SIG-M5 (cell line): ENCODE data around the gene SDCBP2.

Experiments
- DNase-seq: peaks from one replicate; lab custom pipeline; 2025; lab: John Stamatoyannopoulos, UW

Gene SDCBP2

DNA sequence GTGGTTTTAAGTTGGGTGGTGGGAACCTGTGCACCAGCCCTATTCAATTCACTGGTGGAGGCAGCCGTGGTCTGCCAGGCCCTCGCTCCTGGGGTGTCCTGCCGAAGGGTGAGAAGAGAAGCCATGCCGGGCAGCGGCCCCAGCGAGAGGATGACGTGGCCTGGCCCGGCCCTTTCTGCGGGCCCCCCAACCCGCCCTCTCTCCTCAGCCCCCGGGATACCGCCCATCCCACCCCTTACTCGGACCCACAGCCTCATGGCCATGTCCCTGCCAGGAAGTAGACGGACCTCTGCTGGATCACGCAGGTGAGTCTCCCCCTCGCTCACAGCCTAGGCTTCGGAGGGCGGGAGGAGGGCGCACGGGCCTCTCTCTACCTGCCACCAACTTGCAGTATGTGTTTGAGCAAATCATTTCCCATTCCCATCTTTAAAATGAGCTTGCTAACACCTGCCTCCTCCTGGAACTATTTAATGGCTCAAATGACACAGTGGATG is 32.8 kb downstream of the SDCBP2 start:
- no peak for DNase-seq

DNA sequence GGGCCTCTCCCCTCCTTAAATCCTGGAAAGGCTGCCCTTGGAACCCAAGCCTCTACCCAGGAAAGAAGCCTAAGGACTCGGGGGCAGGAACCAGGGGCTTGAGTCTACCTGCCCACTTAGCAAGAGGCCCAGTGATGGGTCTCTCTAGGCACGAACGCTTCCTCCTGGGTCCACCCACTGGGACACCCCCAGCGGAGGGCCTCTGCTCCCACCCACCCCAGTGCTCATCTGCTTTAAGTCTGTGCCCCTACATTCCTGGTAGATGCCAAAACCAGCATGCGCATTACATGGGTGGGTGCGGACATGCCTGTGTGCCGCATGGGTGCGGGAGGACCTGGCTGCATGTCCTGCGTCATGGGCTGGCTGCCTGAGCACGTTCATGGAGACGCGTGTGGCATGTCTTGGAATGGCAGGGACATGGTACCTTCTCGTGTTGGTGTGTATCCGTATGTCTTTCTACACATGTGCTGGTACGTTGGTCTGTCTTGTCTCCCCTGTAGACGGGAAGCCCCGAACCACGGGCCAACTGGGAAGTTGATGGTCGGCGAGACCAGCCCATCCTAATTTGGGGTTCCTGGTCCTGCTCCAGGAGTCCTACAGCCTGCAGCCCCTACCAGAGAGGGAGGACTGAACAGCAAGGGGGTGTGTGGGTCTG is 33.5 kb downstream of the SDCBP2 start:
- DNase-seq = no peak

- no peak for DNase-seq
These were observed 34.4 kb downstream of the SDCBP2 start for GRCh38 chr20:1294497-1294896.

DNA sequence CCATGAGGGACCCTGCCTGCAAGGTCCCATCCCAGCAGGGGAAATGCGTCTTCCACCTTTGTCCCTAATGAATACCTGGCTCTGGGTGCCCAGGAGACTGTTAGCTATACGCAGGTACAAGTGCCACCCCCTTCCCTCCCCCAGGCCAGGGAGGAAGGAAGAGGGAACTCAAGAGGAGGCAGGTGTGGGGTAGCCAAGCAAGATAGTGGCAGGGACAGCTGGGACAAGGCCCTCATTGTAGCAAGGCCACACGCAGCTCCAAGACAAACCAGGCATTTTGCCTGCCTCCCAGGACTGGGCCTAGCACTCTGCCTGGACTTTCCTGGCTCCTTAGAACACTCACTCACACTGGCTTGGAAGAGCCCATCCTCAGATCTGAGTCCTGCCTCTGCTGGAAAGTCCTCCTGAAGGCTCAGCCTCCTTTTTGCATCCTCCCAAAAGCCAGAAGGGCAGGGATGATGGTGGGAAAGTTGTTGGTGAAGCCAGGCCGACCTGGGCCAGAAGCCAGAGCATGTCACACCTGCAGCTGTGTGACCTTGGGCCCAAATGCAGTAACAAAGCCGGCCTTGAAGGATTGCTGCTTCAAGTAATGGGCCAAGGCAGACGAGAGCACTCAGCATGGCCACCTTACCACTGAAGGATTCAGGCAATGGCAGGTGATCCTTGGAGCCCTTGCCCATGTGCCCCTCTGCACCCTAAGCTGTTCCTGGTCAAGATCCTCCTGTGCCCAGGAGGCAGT is 35.1 kb downstream of the SDCBP2 start:
- DNase-seq = no peak

GRCh38 chr20:1292620-1293019 is 36.3 kb downstream of the SDCBP2 start:
- no peak for DNase-seq

GRCh38 chr20:1291191-1291741 is 37.7 kb downstream of the SDCBP2 start:
- DNase-seq = no peak

DNA sequence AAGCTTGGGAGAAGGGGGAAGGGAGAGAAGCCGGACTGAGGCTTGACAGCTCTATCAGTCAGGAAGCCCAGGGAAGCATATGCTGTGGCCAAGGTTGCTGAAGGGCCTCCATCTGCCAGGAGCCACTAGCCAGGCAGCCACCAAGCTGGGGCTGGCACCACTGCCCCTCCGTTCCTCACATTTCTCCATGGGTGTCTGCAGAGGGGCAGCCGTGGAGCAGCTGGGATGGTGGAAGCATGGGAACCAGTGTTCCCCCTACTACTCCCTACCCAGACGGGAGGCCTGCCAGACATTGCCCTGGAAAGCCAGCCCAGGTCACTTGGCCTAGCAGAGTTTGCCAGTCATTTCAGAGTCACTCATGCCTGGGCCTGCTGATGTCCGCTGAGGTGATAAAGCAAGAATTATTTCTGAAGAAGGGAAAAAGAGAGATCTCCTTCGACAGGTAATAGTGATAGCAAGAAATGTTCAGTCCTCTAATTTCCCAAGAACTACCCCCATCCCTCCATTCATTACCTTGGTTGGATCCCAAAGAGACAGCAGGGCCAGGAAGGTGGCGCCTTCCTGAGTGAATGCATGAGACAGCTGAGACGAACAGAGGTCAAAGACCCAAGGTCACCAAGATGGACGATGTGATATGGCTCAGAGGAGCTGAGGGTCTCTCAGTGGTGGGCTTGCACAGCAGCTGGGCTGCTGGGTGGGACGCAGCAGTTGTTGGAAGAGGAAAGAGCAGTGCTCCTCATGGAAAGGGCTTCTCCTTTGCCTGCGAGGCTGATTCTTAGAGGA is 41.0 kb downstream of the SDCBP2 start:
- no peak for DNase-seq

GRCh38 chr20:1287306-1287705 is 41.6 kb downstream of the SDCBP2 start:
- DNase-seq = no peak

- no peak for DNase-seq
These were observed 42.5 kb downstream of the SDCBP2 start for GRCh38 chr20:1286267-1287024.

- DNase-seq = no peak
These were observed 45.1 kb downstream of the SDCBP2 start for GRCh38 chr20:1283522-1284510.

DNA sequence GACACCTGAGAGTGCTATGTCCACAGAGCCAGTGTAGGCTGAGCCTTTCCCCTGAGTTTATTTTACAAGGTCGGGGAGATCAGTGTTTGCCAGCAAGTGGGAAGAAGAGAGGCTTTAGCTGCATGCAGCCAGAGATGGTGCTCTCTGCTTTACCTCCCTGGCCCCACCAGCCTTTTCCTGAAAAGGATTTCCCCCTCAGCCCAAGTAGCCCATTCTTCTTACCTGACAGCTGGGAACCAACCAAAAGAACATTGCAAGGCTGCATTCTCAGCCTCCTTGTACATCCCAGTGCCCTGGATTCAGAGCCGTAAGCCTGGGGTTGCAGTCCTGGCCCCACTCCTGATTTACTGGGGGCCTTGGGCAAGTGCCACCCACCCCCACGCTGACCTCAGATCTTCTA is 46.0 kb downstream of the SDCBP2 start:
- no peak for DNase-seq

DNA sequence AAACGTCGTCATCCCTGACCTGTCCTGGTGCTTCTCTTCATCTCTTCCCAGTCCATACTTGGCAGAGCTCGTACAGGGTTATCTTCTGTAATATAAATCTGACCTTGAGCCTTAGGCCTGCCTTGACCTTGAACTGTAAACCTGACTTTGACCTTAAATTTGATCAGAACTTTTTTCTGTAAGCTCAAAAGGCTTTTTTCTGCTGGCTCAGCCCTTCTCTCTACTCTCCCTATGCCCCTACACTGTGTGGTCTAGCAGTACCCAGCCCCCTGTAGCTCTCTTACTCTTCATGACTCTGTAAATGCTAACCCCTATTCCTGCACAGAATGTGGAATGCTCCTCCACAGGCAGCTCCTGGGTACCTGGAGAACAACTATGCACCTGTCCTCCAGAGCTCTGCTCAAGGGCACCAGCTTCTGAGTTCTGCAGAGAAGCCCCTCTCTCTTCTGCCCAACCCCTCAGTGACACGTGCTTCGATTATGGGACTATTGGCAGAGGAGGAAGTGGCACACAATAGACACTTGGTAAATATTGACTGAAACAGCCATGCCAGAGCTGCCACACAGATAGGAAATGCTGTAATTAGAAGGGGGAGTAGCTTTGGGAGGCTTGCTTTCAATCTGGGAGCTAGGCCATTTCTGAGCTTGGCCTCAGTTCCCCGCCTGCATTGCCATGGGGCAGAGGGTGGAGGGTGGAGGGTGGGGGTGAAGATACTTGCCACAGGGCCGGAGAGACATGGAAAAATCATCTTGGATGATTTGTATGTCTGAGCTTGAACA is 47.5 kb downstream of the SDCBP2 start:
- no peak for DNase-seq

- no peak for DNase-seq
These were observed 48.5 kb downstream of the SDCBP2 start for GRCh38 chr20:1280195-1281102.

GRCh38 chr20:1278993-1279392 is 49.9 kb downstream of the SDCBP2 start:
- DNase-seq = no peak

DNA sequence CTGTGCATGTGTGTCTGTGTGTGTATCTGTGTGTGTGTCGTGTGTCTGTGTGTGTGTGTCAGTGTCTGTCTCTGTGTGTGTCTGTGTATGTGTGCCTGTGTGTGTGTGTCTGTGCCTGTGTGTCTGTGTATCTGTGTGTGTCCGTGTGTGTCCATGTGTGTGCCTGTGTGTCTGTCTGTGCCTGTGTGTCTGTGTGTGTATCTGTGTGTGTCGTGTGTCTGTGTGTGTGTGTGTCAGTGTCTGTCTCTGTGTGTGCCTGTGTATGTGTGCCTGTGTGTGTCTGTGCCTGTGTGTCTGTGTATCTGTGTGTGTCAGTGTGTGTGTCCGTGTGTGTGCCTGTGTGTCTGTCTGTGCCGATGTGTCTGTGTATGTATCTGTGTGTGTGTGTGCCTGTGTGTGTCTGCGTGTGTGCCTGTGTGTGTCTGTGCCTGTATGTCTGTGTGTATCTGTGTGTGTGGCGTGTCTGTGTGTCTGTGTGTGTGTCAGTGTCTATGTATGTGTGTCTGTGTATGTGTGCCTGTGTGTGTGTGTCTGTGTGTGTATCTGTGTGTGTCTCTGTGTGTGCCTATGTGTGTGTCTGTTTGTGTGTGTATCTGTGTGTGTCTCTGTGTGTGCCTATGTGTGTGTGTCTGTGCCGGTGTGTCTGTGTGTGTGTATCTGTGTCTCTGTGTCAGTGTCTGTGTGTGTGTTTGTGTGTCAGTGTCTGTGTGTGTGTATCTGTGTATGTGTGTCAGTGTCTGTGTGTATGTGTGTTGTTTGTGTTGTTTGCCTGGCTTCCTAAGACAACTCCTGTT is 51.2 kb downstream of the SDCBP2 start:
- DNase-seq = no peak

GRCh38 chr20:1275919-1276318 is 53.0 kb downstream of the SDCBP2 start:
- DNase-seq = no peak

- DNase-seq = no peak
These were observed 54.2 kb downstream of the SDCBP2 start for GRCh38 chr20:1274485-1275311.
